Measurements from ENCODE around the gene KLK4.

DNA sequence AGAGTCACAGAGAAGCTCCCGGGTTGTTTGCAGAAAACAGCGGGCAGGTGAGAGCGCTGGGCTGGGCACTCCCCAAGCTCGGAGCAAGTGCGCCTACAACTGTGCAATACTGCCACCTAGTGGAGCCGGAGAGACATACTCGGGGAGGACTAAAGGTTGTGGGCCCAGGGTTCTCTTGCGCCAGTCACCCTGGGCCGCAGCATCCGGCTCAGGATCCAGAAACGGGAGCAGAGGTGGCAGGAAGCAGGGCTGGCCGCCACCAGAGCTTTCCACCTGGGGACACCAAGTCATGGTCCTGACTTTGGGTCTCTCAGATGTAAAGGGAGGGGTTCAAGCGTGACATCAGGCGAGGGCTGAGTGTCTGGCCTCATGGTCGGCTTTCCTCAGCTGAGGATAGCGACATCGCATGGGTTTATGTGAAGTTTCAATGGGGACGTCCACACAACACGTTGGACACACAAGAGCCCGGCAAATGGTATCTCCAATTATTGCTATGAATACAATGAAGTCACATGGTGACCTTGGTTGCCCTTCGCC lies 11.2 kb upstream of the KLK4 start:
- TF ChIP-seq, protein P1, sequence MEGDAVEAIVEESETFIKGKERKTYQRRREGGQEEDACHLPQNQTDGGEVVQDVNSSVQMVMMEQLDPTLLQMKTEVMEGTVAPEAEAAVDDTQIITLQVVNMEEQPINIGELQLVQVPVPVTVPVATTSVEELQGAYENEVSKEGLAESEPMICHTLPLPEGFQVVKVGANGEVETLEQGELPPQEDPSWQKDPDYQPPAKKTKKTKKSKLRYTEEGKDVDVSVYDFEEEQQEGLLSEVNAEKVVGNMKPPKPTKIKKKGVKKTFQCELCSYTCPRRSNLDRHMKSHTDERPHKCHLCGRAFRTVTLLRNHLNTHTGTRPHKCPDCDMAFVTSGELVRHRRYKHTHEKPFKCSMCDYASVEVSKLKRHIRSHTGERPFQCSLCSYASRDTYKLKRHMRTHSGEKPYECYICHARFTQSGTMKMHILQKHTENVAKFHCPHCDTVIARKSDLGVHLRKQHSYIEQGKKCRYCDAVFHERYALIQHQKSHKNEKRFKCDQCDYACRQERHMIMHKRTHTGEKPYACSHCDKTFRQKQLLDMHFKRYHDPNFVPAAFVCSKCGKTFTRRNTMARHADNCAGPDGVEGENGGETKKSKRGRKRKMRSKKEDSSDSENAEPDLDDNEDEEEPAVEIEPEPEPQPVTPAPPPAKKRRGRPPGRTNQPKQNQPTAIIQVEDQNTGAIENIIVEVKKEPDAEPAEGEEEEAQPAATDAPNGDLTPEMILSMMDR (conservative IDR thresholded peaks at IDR 0.05; ENCODE audit: low read length) = peak; percentile 95
- TF ChIP-seq EZH2phosphoT487 (IDR thresholded peaks at IDR 0.05; ENCODE audit: borderline replicate concordance, low read depth, low read length) = no peak
